OCI-M1 (cell line): ENCODE results near the gene SFMBT2.

Experiments
- DNase-seq: peaks from one replicate; lab custom pipeline; 2025; lab: John Stamatoyannopoulos, UW

The SFMBT2 gene

GRCh38 chr10:7364474-7364873, 46.4 kb downstream of the SFMBT2 start:
- DNase-seq, result no peak

- no peak for DNase-seq
These were observed 47.1 kb downstream of the SFMBT2 start for GRCh38 chr10:7363700-7364099.

- DNase-seq, result no peak
These were observed 48.4 kb downstream of the SFMBT2 start for GRCh38 chr10:7362471-7362870.

GRCh38 chr10:7361316-7361715, 49.5 kb downstream of the SFMBT2 start:
- no peak for DNase-seq

GRCh38 chr10:7359954-7360353, 50.9 kb downstream of the SFMBT2 start:
- DNase-seq, result no peak

- DNase-seq, result no peak
These were observed 51.5 kb downstream of the SFMBT2 start for GRCh38 chr10:7359356-7359755.

GRCh38 chr10:7357193-7357592, 53.6 kb downstream of the SFMBT2 start:
- DNase-seq, result no peak

- DNase-seq, result no peak
These were observed 56.3 kb downstream of the SFMBT2 start for GRCh38 chr10:7354330-7355047.

- DNase-seq, result no peak
These were observed 58.9 kb downstream of the SFMBT2 start for GRCh38 chr10:7351894-7352293.

- DNase-seq, result no peak
These were observed 60.2 kb downstream of the SFMBT2 start for GRCh38 chr10:7350541-7351195.

- DNase-seq, result no peak
These were observed 65.1 kb downstream of the SFMBT2 start for GRCh38 chr10:7345717-7346116.

GRCh38 chr10:7343040-7343439, 67.8 kb downstream of the SFMBT2 start:
- DNase-seq, result no peak

GRCh38 chr10:7340179-7340874, 70.5 kb downstream of the SFMBT2 start:
- no peak for DNase-seq

GRCh38 chr10:7339510-7339909, 71.3 kb downstream of the SFMBT2 start:
- DNase-seq, result no peak

GRCh38 chr10:7338469-7338868, 72.4 kb downstream of the SFMBT2 start:
- no peak for DNase-seq

- peak; percentile 27 for DNase-seq
These were observed 73.2 kb downstream of the SFMBT2 start for GRCh38 chr10:7337431-7338171.

GRCh38 chr10:7335977-7336376, 74.9 kb downstream of the SFMBT2 start:
- DNase-seq, result no peak

- no peak for DNase-seq
These were observed 76.2 kb downstream of the SFMBT2 start for GRCh38 chr10:7334642-7334964.

GRCh38 chr10:7333961-7334641, 76.7 kb downstream of the SFMBT2 start:
- DNase-seq, result no peak

GRCh38 chr10:7329219-7329618, 81.6 kb downstream of the SFMBT2 start:
- DNase-seq, result no peak

GRCh38 chr10:7327885-7328284, 82.9 kb downstream of the SFMBT2 start:
- no peak for DNase-seq

- DNase-seq, result no peak
These were observed 88.2 kb downstream of the SFMBT2 start for GRCh38 chr10:7322623-7323022.
